Measurements from ENCODE around the gene PRKCD.

GRCh38 chr3:53225181-53225580 lies 64.2 kb downstream of the PRKCD start:
- TF ChIP-seq CTCF (IDR thresholded peaks at IDR 0.05) = no peak
- no peak for TF ChIP-seq ZFX (IDR thresholded peaks at IDR 0.05; ENCODE audit: borderline replicate concordance)
